Kasumi-1 (cell line): ENCODE results near the gene FAM3C.
"Not testable (repeated sequence)": the region's sequence is repeated elsewhere in the genome, so short reads cannot be mapped to it uniquely, and the experiment has no call there.

Experiments used
- DNase-seq, 2 experiments: peaks; one replicate each; lab custom pipeline; 2025; lab: John Stamatoyannopoulos, UW

The FAM3C gene

DNA sequence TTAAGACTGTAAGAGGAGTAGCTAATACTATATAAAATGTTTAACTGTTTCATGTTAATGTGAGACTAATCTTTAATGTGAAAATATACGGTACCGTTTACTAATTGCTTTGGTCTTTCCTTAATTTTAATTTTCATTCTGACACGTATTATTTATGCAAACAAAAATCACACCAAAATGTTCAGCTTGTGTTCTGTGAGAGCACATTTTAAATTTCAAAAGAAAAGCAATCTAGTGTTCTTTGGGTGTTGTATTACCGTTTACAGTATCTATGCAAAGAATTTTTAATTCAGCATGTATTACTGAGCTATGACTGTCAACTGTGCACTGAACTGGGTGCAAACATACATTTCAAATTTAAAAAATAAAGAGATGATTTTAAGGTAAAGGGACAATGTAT is 65.1 kb downstream of the FAM3C start:
- no peak for DNase-seq

DNA sequence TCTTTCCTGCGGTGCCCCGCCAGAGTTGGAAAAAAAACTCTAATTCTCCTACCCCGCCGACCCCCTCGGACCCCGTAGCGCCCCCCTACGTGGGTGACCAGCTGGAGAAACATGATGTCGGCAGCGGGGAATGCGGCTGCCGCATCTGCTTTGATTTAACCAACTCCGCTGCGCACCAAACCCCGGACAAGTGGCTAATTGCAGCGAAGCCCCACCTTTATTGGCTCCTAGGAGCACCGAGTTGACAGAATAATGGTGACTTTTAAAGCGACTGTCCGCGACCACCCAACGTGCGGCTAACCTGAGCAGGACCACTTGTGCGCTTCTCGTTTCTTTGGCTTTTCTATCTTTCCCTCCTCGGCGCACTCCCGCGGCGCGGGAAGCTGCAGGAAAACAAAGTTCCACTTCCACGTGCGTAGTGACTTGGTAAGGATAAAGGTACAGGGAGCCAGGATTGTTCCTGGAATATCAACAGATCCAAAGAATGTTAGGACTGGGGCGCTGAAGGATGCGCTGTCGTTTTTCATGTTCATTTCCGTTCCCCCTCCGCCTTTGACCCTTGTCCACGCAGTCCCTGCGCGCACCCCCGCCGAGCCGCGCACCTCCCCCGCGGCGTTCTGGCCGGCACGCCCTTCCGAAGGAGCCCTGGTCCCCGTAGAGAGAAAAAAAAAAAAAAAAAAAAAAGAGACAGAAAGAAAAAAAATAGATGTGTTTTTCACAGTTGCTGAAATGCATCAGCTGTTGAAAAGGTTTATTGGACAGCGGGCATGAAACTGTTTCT is 65.9 kb downstream of the FAM3C start:
- DNase-seq = no peak

DNA sequence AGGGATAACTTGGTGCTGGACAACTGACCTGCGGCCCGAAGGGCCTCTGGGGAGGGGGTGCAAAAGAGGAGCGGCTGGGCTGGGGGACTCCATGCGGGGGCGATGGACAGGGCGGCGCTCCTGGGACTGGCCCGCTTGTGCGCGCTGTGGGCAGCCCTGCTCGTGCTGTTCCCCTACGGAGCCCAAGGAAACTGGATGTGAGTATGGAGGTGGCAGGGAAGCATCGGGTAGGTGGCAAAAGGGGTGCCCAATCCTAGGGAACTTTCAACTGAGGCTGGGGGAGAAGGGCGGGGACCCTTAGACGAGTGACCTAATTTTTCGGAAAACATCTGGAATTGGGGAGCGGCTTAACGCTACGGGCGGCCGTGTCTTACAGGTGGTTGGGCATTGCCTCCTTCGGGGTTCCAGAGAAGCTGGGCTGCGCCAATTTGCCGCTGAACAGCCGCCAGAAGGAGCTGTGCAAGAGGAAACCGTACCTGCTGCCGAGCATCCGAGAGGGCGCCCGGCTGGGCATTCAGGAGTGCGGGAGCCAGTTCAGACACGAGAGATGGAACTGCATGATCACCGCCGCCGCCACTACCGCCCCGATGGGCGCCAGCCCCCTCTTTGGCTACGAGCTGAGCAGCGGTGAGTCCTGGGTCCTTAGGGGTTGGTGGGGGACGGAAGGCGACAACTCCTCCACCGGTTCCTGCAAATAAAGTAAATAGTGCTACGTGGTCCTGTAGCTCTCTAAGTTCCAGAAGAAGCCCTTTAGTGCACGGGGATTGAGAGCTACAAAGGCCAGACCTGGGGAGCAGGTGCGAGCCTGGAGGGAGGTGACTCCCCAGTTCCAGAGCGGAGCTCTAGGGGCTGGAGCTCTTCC is 66.7 kb downstream of the FAM3C start:
- no peak for DNase-seq

DNA sequence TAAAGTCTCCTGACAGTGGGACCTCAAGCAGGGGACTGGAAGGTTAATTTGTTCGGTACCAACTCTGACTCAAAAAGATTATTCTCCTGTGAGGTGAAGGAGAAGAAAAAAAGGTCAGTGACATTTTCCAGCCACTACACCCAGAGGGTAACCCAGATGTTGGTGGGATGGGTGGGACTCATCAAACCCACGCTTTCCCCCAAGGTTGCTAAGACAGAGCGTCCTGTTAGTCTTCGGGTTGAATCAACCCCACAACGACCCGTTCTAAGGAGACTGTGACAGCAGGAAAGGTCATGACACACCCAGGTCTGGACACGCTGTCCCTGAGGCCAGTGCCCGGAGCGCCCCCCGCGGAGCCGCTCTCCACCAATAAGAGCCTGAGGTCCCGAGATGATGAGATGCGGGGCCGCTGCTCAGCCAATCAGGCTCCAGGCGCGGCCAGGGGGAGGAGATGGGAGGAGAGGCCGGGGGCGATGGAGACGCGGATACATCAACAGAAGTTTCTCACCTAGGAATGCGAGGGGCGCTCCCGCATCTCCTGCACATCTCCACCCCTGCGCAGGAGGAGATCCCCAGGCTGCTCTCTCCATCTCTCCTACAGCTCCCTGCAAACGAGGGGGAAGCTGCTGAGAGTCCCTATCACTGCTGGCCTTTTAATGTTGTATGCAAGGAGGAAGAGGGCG is 67.5 kb downstream of the FAM3C start, which contains the start of gene WNT16:
WNT16 (plus strand) TSS at position 493 of the 683 bp plus-strand sequence. CDS start 293 bp downstream, outside the sequence.
- no peak for DNase-seq

DNA sequence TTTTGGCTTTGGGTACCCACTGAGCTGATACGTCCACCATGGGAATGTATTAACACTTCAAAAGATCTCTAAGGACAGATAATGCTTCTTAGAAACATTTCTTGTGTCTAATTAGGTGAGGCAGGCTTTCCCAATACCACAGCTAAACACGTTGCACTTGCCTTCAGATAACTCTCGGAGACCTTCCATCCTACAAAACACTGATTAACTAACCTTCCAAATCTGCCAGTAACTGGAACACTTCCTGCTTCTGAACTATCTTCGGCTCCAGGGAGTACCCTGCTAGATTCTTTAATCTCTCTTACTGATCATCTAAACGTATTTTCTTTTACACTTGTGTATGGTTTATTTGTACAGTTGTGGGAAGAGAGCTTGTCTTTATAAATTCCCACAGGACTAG is 68.4 kb downstream of the FAM3C start:
- no peak for DNase-seq

DNA sequence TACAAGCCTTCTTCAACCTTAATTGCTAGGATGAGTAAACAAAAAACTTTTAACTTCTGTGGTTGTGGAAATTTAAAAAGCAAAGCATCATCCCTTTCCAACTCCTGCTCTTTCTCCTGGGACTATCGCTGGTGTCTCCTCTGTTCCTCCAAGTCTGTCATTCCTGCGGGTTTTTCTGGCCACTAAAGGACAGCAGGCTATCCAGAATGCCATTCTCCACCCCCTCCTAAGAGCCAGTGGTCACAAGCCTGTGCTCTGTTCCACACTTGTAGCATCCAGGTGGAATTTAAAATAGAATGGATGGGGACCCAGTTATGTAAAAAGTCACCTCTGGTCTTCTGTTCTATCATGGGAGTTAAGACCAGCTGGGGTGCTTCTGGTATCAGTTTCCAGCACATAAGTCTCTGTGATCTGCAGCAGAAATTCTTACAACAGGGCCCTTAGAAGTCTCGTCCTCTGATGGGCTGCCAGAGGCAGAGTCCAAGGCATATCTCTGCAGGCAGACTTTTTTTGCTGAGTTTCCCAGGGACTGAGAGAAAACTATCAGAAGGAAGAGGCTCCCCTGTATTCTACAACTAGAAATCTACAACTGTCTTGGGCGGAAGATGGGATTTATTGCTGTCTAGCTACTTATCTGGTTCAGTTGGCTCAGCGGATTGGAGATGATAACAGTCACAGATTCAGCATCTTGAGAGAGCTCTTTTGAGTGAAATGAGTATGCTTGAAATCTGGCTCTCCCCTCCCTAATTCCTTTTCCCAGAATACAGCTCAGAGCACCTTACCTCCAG is 72.4 kb downstream of the FAM3C start:
- DNase-seq = no peak

DNA sequence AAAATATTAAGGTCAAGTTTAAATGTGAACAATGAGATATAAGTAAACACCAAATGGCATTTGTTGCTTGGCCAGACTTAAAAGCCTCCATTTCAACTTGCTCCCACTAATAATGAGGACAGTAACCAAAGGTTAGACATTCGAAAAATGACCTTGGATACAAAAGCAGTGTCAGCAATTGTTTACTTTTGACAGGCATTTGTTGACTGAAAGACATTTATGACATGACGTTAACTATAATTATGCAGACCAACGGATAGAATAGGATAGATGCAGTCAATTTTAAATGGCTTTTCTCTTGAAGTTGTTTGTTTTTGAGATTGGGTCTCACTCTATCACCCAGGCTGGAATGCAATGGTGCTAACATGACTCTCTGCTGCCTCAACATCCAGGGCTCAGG is 73.6 kb downstream of the FAM3C start:
- no peak for DNase-seq

DNA sequence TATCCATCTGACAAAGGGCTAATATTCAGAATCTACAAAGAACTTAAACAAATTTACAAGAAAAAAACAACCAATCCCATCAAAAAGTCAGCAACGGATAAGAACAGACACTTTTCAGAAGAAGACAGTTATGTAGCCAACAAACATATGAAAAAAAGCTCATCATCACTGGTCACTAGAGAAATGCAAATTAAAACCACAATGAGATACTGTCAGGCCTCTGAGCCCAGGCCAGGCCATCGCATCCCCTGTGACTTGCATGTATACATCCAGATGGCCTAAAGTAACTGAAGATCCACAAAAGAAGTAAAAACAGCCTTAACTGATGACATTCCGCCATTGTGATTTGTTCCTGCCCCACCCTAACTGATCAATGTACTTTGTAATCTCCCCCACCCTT is 80.9 kb downstream of the FAM3C start:
- not testable (repeated sequence) for DNase-seq

DNA sequence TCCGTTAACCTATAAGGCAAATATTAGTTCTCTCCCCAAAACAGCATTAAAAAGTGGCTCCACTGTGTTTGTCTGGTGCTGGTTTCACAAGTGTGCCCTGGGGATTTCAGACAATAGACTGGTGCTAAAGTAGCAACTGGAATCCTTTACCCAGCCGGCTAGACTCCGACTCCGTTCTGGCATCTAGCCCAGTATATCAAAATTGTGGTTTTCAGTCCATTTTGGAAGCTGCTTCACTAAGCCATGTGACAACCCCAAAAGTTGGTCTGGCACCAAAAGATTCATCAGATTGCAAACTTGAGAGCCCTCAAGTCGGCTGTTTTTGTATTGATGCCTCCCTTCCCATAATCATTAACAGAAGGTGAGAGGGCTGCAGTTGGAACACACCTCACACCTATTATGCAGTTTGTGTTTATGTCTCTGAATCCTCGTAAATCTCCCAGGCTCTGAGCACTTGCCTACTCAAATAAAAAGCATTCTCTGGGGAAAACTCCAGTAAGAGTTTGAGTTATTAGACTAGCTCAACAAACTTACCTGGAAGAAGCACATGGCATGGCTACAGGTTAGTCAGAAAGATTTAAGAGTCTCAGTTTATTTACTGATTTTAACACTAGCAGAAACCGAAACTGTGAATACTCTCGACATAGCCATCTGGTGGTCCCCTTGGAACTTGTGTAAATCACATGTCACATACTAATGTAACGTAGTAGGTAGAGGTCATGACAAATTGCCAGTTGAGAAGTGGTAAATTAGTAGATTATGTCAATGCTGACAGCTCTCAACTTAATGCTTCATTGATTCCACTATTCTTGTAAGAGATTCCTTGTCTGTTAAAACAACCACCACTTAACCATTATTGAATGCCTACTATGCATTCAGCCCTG is 82.1 kb downstream of the FAM3C start:
- DNase-seq = no peak

DNA sequence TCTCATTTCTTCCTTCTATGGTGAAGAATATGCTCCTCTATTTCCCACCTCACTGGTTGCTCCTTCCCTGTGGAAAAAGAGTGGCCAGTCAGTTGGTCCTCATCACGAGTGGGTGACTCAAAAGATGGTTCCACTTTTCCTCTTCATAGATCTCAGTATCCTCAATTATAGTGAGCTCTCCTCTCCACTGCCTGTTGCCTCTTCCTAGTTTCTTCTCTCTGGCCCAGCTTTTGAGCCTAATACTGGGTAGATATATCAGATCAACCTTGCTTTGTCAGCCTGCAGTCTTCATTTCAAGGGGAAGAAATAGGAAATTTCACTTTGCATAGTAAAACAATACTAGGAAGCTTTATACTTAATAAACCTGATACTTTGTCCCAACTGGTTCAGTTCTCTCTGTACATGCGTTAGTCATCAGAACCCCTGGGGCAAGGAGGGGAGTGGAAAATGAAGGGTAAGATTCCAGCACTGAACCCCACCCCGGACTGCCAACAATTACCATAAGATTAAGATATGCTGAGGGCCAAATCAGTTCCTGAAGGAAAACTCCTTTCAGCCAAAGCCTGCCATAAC is 82.8 kb downstream of the FAM3C start:
- DNase-seq = no peak

DNA sequence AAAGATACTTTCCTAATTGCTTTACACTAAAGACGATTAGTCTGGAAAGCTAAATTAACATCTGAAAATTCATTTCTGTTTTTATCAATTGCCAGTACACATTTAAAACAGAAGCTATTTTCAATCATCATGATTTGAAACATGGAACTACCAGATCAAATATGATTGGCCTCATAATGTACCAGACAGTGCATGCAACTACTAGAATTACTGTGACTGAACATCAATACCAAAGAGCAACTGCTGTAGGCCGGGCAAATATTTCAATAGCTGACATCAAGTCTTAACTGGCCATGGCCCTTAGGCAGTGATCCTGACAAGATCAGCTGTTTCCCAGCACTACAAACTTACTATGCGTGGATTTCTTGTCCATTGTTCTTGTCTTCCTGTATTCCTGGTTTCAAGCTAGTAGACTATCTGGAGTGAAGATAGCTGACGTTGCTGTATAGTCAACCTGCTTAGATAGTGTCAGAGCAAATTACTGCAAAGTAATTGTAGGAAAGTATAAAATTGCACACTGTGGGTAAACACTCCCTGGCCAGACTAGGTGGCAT is 89.0 kb downstream of the FAM3C start:
- DNase-seq = no peak

DNA sequence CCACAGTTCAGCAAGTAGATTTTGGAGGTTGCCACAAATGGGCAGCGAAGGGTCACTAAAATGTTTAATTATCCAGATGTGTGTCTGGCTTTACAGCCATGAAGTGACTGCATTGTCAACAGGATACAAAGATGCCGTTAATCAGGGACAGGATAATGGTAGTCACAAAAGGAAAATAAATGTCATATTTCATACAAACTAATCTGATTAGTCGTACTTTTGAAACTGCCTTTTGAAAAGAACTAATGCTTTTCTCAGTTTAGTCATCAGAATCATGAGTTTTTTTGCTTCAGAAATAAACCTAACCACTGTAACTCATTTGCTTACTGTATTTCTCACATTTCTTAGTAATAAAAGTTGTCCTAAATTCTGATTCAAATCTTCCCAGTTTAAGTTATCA is 89.5 kb downstream of the FAM3C start:
- DNase-seq = no peak

DNA sequence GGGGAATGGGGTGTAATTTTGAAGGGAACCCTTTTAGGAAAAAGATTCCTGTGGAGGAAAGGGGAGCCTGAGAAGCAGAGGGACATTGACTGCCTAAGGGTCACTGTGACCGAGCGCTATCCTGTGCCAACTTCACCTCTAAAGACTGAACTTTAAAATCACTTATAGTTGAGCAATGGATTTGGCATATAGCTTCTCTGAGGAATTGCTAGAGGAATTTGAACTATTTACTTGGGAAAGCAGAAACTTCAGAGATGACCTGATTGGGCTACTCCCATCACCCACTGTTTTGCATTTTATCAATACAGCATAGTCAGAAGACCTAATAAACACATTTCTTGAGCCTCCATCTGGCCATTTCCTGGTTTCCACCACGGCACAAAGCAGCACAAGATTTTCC is 91.0 kb downstream of the FAM3C start:
- DNase-seq = no peak

DNA sequence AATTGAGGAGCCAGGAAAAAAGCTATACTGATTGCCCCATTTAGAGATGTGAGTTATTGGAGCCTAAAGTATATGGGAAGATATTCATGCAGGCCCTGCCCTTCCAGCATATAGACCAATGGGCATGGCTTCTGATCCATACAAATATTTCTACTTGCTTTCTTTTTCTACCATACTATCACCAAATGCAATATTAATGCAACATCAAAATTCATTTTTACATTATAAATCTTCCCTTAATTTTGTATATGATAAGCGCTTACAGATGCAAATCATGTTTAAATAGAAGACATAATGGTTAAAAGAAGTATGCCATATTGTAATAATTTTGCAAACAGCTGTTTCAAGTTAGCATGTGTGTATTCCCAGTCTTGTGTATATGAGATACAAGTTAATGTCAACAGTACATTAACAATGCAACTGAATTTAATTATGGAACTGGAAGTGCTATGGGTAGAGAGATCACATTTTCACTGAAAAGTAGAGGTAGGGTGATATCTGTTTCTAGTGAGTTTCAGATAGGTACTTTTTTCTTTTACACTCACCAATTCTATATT is 91.9 kb downstream of the FAM3C start:
- no peak for DNase-seq

DNA sequence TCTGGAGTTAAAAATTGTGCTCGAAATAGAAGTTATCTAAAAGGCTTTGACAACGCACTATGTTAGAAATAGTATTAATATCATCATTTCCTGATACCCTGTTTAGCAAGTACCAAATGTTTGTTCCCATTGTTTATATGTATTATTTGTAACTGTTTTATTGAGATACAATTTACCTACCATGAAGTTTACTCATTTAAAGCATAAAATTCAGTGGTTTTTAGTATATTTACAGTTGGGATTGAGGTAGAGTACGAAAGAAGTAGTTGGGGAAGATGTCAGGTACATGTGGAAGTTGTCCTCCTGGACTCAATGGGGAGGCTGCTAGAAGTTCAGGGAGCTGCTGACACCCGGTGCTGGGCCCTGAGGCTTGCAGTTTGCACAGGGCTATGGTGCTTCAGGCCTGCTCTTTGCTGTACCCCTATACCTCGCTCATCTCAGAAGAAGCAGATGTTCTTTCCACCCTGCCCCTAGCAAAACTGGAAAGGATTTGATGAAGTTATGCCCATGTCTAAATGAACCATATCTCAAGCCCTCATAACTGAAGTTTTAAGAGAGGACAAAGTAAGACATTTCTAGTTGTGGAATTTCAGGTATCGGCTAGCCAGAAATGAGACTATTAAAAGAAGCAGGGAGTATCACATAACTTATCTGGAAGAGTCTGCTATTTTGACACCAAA is 92.5 kb downstream of the FAM3C start:
- no peak for DNase-seq

DNA sequence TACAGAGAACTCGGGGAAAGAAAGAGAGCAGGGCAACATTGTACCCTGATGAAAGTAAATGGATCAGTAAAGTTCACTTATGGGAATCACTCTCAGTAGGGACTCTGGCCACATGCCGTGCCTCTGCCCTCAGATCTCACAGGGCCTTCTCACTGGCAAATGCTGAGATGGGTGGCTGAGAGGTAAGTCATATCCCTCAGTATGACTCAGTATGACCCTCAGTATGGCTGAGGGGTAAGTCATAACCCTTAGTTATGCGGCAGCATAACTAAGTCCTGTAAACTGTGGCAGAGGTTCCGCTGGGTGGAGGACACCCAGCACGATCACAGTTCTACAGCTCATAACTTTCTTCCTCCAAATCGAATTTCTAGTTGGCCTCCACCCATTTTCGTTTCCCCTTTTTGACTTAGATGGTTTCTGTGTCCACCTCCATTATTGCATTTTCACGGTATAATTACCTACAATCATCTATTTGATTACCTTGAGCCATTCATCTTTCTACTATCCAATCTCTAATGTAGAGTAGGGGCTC is 93.8 kb downstream of the FAM3C start:
- no peak for DNase-seq

DNA sequence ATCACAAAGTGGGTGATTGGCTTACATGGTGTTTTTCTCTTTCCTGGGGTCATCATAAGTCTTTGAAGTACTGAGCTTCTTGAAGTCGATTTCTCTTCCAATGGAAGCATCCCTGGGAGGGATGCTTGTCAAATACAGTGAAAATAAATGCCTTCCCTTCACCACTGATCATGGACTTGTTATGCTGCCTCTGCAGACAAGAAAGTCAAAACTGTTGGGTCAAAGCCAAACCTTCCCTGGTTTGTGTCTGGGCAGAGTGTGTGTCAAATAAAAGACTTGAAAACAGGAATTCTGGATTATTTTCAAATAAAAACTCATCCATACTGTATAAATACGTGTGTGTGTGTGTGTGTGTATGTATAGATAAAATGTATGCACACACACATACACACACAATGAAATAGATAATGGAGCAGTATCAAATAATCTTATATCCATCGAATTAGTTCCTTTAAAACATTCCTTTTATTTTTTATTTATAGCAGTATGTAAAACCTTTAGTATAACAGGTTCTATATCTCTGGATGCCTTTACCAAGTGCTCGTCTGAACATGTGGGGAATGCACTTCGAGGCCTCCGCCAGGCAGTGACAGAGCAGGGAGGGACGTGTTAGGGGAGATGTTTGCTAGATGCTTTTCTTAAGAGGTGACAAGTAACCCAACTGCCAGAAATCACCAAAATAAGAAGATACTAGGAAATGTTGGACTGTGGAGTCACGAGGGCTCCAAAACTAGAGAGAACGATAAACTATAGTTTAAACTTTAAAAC is 94.5 kb downstream of the FAM3C start:
- no peak for DNase-seq
